H9 (cell line): Measurements from ENCODE around the gene SNTG2. TPM values are rescaled to one million over a fixed set of nuclear protein-coding genes. Genes with fewer than 3 reads are reported as not detected.

Experiments
- DNase-seq: peaks from one replicate; pipeline ENCODE4 v3.0.0-alpha.2; 2017
- H2AFZ ChIP-seq: one replicate; pipeline ENCODE4 v1.6.1; 2013; ENCODE audit warnings: mild to moderate bottlenecking, low read length, control low read depth, moderate library complexity
- H2AK5ac ChIP-seq: 2 replicates; pipeline ENCODE4 v1.6.1; 2013; ENCODE audit warnings: low read length, control low read depth, mixed read lengths; ENCODE audit not compliant: insufficient read length
- H2BK120ac ChIP-seq: one replicate; pipeline ENCODE4 v1.6.1; 2013; ENCODE audit warnings: low read depth, mild to moderate bottlenecking, low read length, control low read depth, inconsistent platforms; ENCODE audit not compliant: poor library complexity, severe bottlenecking
- H2BK12ac ChIP-seq: 2 replicates; pipeline ENCODE4 v1.6.1; 2013; ENCODE audit warnings: low read length, control low read depth, mixed read lengths, low read depth; ENCODE audit not compliant: insufficient read length
- H2BK15ac ChIP-seq: 2 replicates; pipeline ENCODE4 v1.6.1; 2013; ENCODE audit warnings: low read depth, low read length, control low read depth
- H2BK20ac ChIP-seq: one replicate; pipeline ENCODE4 v1.6.1; 2013; ENCODE audit warnings: low read depth, mild to moderate bottlenecking, low read length, control low read depth, inconsistent platforms; ENCODE audit not compliant: poor library complexity, severe bottlenecking
- H2BK5ac ChIP-seq: 2 replicates; pipeline ENCODE4 v1.6.1; 2013; ENCODE audit warnings: low read length, control low read depth, mixed read lengths; ENCODE audit not compliant: insufficient read length
- H3K14ac ChIP-seq: 2 replicates; pipeline ENCODE4 v1.6.1; 2013; ENCODE audit warnings: low read length, control low read depth; ENCODE audit not compliant: insufficient read depth
- H3K18ac ChIP-seq: 2 replicates; pipeline ENCODE4 v1.6.1; 2013; ENCODE audit warnings: low read depth, mild to moderate bottlenecking, mixed read lengths, low read length, control low read depth; ENCODE audit not compliant: insufficient read length
- H3K23ac ChIP-seq: 2 replicates; pipeline ENCODE4 v1.6.1; 2013; ENCODE audit warnings: low read length, control low read depth, mixed read lengths, low read depth; ENCODE audit not compliant: insufficient read length
- H3K23me2 ChIP-seq: 2 replicates; pipeline ENCODE4 v1.6.1; 2013; ENCODE audit warnings: low read depth, mild to moderate bottlenecking, mixed read lengths, low read length, control low read depth; ENCODE audit not compliant: insufficient read length, poor library complexity, severe bottlenecking
- H3K27ac ChIP-seq: 2 replicates; pipeline ENCODE4 v1.5.1; 2013; ENCODE audit warnings: low read length, control low read depth, mixed read lengths, low read depth; ENCODE audit not compliant: insufficient read length
- H3K27me3 ChIP-seq: 2 replicates; pipeline ENCODE4 v1.6.1; 2013; ENCODE audit warnings: low read length, control low read depth, inconsistent platforms; ENCODE audit not compliant: insufficient read depth
- H3K4ac ChIP-seq: 2 replicates; pipeline ENCODE4 v1.6.1; 2013; ENCODE audit warnings: low read depth, mild to moderate bottlenecking, control low read depth, inconsistent platforms, low read length, moderate library complexity
- H3K4me1 ChIP-seq: 2 replicates; pipeline ENCODE4 v1.6.1; 2013; ENCODE audit warnings: low read length, control low read depth, inconsistent platforms; ENCODE audit not compliant: insufficient read depth
- H3K4me2 ChIP-seq: 2 replicates; pipeline ENCODE4 v1.6.1; 2013; ENCODE audit warnings: low read length, control low read depth, mixed read lengths; ENCODE audit not compliant: insufficient read length, insufficient read depth
- H3K56ac ChIP-seq: 2 replicates; pipeline ENCODE4 v1.6.1; 2013; ENCODE audit warnings: low read depth, mild to moderate bottlenecking, mixed read lengths, low read length, control low read depth; ENCODE audit not compliant: insufficient read length
- H3K79me1 ChIP-seq: 2 replicates; pipeline ENCODE4 v1.6.1; 2013; ENCODE audit warnings: low read depth, mild to moderate bottlenecking, moderate library complexity, low read length, control low read depth, inconsistent platforms; ENCODE audit not compliant: insufficient read depth, poor library complexity, severe bottlenecking
- H3K79me2 ChIP-seq: 2 replicates; pipeline ENCODE4 v1.6.1; 2013; ENCODE audit warnings: low read length, control low read depth, inconsistent platforms; ENCODE audit not compliant: insufficient read depth
- H3K9ac ChIP-seq: 2 replicates; pipeline ENCODE4 v1.6.1; 2013; ENCODE audit warnings: low read length, control low read depth, mixed read lengths; ENCODE audit not compliant: insufficient read length; ENCODE audit errors: extremely low read depth
- H3K9me3 ChIP-seq: one replicate; pipeline ENCODE4 v1.6.1; 2013; ENCODE audit warnings: low read depth, low read length, inconsistent platforms; ENCODE audit not compliant: control insufficient read depth
- H3T11ph ChIP-seq: one replicate; pipeline ENCODE4 v1.6.1; 2013; ENCODE audit warnings: mild to moderate bottlenecking, low read length, control low read depth, inconsistent platforms
- H4K20me1 ChIP-seq: one replicate; pipeline ENCODE4 v1.6.1; 2013; ENCODE audit not compliant: control insufficient read depth, insufficient read length, insufficient read depth
- H4K5ac ChIP-seq: 2 replicates; pipeline ENCODE4 v1.6.1; 2013; ENCODE audit warnings: low read depth, mild to moderate bottlenecking, mixed read lengths, low read length, control low read depth; ENCODE audit not compliant: insufficient read length
- H4K8ac ChIP-seq: replicated peaks from 2 replicates; pipeline ENCODE4 v1.6.1; 2013; ENCODE audit warnings: low read length, control low read depth, mixed read lengths, low read depth; ENCODE audit not compliant: insufficient read length
- H4K91ac ChIP-seq: 2 replicates; pipeline ENCODE4 v1.6.1; 2013; ENCODE audit warnings: low read depth, mild to moderate bottlenecking, moderate library complexity, mixed read lengths, low read length, control low read depth; ENCODE audit not compliant: insufficient read length
- H3K27ac Mint-ChIP-seq, 3 experiments: 2 replicates in 2 of 3; 3 replicates in 1 of 3; pipeline ENCODE4 v1.8.0; 2020 to 2021; ENCODE audit warnings: mixed read lengths in 3 of 3, mild to moderate bottlenecking in 1 of 3, moderate library complexity in 1 of 3
- H3K27me3 Mint-ChIP-seq: 2 replicates; pipeline ENCODE4 v1.8.0; 2021; ENCODE audit warnings: low read depth, mild to moderate bottlenecking, moderate library complexity, mixed read lengths
- H3K36me3 Mint-ChIP-seq, 3 experiments: 2 replicates in 2 of 3; 3 replicates in 1 of 3; pipeline ENCODE4 v1.8.0; 2020 to 2021; ENCODE audit warnings: low read depth in 3 of 3, mixed read lengths in 3 of 3; ENCODE audit not compliant: insufficient read depth in 1 of 3
- H3K4me1 Mint-ChIP-seq, 2 experiments: 2 replicates each; pipeline ENCODE4 v1.8.0; 2020; ENCODE audit warnings: mixed read lengths in 2 of 2
- H3K4me3 Mint-ChIP-seq, 2 experiments: 2 replicates in 1 of 2; 3 replicates in 1 of 2; pipeline ENCODE4 v1.8.0; 2020 to 2021; ENCODE audit warnings: mild to moderate bottlenecking in 2 of 2, mixed read lengths in 2 of 2, moderate library complexity in 1 of 2
- H3K9me3 Mint-ChIP-seq, 2 experiments: 2 replicates in 1 of 2; 3 replicates in 1 of 2; pipeline ENCODE4 v1.8.0; 2020; ENCODE audit warnings: mild to moderate bottlenecking in 2 of 2, mixed read lengths in 2 of 2, moderate library complexity in 1 of 2
- CTCF ChIP-seq: fragments of 200-600 bp; sonication (generic); conservative IDR thresholded peaks from 3 replicates; pipeline ENCODE4 v1.8.0; 2021; ENCODE audit warnings: antibody characterized with exemption, mild to moderate bottlenecking
- WGBS: extraction: QIAGEN DNeasy Blood & Tissue Kit; methylation state at CpG from one replicate; pipeline ENCODE4 v1.1.7; 2013; ENCODE audit warnings: missing lambda C conversion rate, low lambda C conversion rate, mixed read lengths; ENCODE audit not compliant: insufficient read length; ENCODE audit errors: extremely low coverage; 5-methylcytosine and 5-hydroxymethylcytosine counted together
- total RNA-seq: library from RNA; stranded (reverse); gene quantifications from 2 replicates; pipeline ENCODE4 v1.2.1, GENCODE V29; 2021

The SNTG2 gene
- total RNA-seq, 1 experiment from 2014 or later = 13.2 TPM

- Histone ChIP-seq H3K56ac (no peak overlapping the region), H3K23ac (no peak overlapping the region), H3K27ac (no peak overlapping the region), H3K79me2 (peaks cover 8% of the 10 kb centered on the region), H2BK20ac (no peak overlapping the region), H3K9ac (no peak overlapping the region), H3K9me3 (no peaks in the 10 kb centered on the region), H4K20me1 (no peaks in the 10 kb centered on the region), H3K4ac (no peak overlapping the region), H3K23me2 (no peaks in the 10 kb centered on the region), H3K18ac (no peak overlapping the region), H2BK120ac (no peak overlapping the region), H3K14ac (no peak overlapping the region), H2BK5ac (no peak overlapping the region), H2AK5ac (no peak overlapping the region), H3T11ph (no peak overlapping the region), H4K5ac (no peak overlapping the region), H2AFZ (no peak overlapping the region), H3K27me3 (no peaks in the 10 kb centered on the region), H3K4me2 (no peak overlapping the region), H2BK15ac (no peak overlapping the region), H3K79me1 (peaks cover 10% of the 10 kb centered on the region), H4K8ac (no peak overlapping the region), H4K91ac (no peak overlapping the region), H3K4me1 (no peaks in the 10 kb centered on the region), H2BK12ac (no peak overlapping the region)
- Mint-ChIP-seq H3K27me3 (no peaks in the 10 kb centered on the region), H3K4me1 (peaks cover 12 to 14% of the 10 kb centered on the region in 2 experiments), H3K4me3 (no peak overlapping the region), H3K9me3 (peaks cover 8 to 16% of the 10 kb centered on the region in 2 experiments; a peak in 4 of 5 replicates), H3K27ac (no peak overlapping the region; a peak in 1 of 7 replicates), H3K36me3 (peaks cover 7 to 23% (median 14%) of the 10 kb centered on the region in 3 experiments)
- TF ChIP-seq CTCF = no peak
- no peak for DNase-seq
- WGBS = no CpG with 5 or more reads among the region's 6 CpGs
Observed at GRCh38 chr2:963876-964275, 13.2 kb downstream of the SNTG2 start.
